OCI-LY1 (cell line): ENCODE data around the gene LRRC40.
"Not testable (repeated sequence)": the region's sequence is repeated elsewhere in the genome, so short reads cannot be mapped to it uniquely, and the experiment has no call there.

ENCODE experiments used
- H2AFZ ChIP-seq: fragments of 200-600 bp; sonication (generic), shearing (Covaris generic); 2 replicates; pipeline ENCODE4 v1.6.0; 2014; ENCODE audit warnings: antibody characterized with exemption, mild to moderate bottlenecking, low read length
- H3F3A ChIP-seq: fragments of 200-600 bp; sonication (generic), shearing (Covaris generic); 2 replicates; pipeline ENCODE4 v1.6.0; 2014; ENCODE audit warnings: mild to moderate bottlenecking, antibody characterized with exemption, low read length, moderate library complexity; ENCODE audit not compliant: insufficient read depth
- H3K27ac ChIP-seq: fragments of 200-600 bp; sonication (generic); 2 replicates; pipeline ENCODE4 v1.5.1; 2014; ENCODE audit warnings: low read length, mixed run types, mild to moderate bottlenecking, low read depth; ENCODE audit not compliant: poor library complexity, severe bottlenecking
- H3K27me3 ChIP-seq: fragments of 200-600 bp; sonication (generic); 2 replicates; pipeline ENCODE4 v1.6.0; 2014; ENCODE audit warnings: antibody characterized with exemption, mild to moderate bottlenecking, low read length, moderate library complexity; ENCODE audit not compliant: insufficient read depth
- H3K36me3 ChIP-seq: fragments of 200-600 bp; sonication (generic); 2 replicates; pipeline ENCODE4 v1.6.1; 2014; ENCODE audit warnings: mild to moderate bottlenecking, antibody characterized with exemption, low read length, moderate library complexity, mixed read lengths; ENCODE audit not compliant: insufficient read depth
- H3K4me1 ChIP-seq: fragments of 200-600 bp; sonication (generic); 2 replicates; pipeline ENCODE4 v1.5.1; 2014; ENCODE audit warnings: mild to moderate bottlenecking, low read length, moderate library complexity; ENCODE audit not compliant: insufficient read depth, severe bottlenecking
- H3K4me2 ChIP-seq: fragments of 200-600 bp; sonication (generic), shearing (Covaris generic); 2 replicates; pipeline ENCODE4 v1.6.1; 2014; ENCODE audit warnings: low read length
- H3K4me3 ChIP-seq: fragments of 200-600 bp; sonication (generic); 2 replicates; pipeline ENCODE4 v1.5.1; 2014; ENCODE audit warnings: low read length, low read depth, mild to moderate bottlenecking, mixed read lengths; ENCODE audit not compliant: poor library complexity, severe bottlenecking
- H3K79me2 ChIP-seq: fragments of 200-600 bp; shearing (Covaris generic); 2 replicates; pipeline ENCODE4 v1.6.1; 2016; ENCODE audit warnings: mixed run types, low read length, mixed read lengths; ENCODE audit not compliant: insufficient read depth
- H3K9ac ChIP-seq: fragments of 200-600 bp; sonication (generic), shearing (Covaris generic); 2 replicates; pipeline ENCODE4 v1.6.1; 2014; ENCODE audit warnings: mild to moderate bottlenecking, low read length, mixed read lengths
- H3K9me2 ChIP-seq: fragments of 200-600 bp; sonication (generic), shearing (Covaris generic); 2 replicates; pipeline ENCODE4 v1.6.1; 2014; ENCODE audit warnings: low read depth, mild to moderate bottlenecking, low read length, mixed read lengths
- H3K9me3 ChIP-seq: fragments of 200-600 bp; shearing (Covaris generic); 2 replicates; pipeline ENCODE4 v1.6.1; 2014; ENCODE audit warnings: low read length, mixed read lengths
- H4K20me1 ChIP-seq: fragments of 200-600 bp; sonication (generic), shearing (Covaris generic); 2 replicates; pipeline ENCODE4 v1.6.0; 2016; ENCODE audit warnings: mild to moderate bottlenecking, low read length; ENCODE audit not compliant: insufficient read depth
- CTCF ChIP-seq: fragments of 200-600 bp; sonication (generic), shearing (Covaris generic); IDR thresholded peaks from 2 replicates; pipeline ENCODE4 v1.5.1; 2017; ENCODE audit warnings: mild to moderate bottlenecking, antibody characterized with exemption, low read length, moderate library complexity, mixed read lengths
- EZH2 ChIP-seq: fragments of 200-600 bp; sonication (generic), shearing (Covaris generic); IDR thresholded peaks from 2 replicates; pipeline ENCODE4 v1.8.0; 2017; ENCODE audit warnings: borderline replicate concordance, mixed run types, mild to moderate bottlenecking, antibody characterized with exemption, low read length, moderate library complexity, mixed read lengths

Gene LRRC40

GRCh38 chr1:70188522-70188921, 16.9 kb downstream of the LRRC40 start:
- no peak overlapping the region for H2AFZ ChIP-seq
- no peaks in the 10 kb centered on the region for H3K27me3 ChIP-seq
- no peaks in the 10 kb centered on the region for H4K20me1 ChIP-seq
- H3F3A ChIP-seq, result no peaks in the 10 kb centered on the region
- no peak overlapping the region for H3K4me3 ChIP-seq
- no peaks in the 10 kb centered on the region for H3K9me2 ChIP-seq
- H3K27ac ChIP-seq, result no peak overlapping the region
- H3K9me3 ChIP-seq, result no peaks in the 10 kb centered on the region
- no peak overlapping the region for H3K4me2 ChIP-seq
- H3K79me2 ChIP-seq, result peaks cover 29% of the 10 kb centered on the region
- no peak for TF ChIP-seq CTCF
- no peak for TF ChIP-seq EZH2
- H3K4me1 ChIP-seq, result no peaks in the 10 kb centered on the region
- peaks cover 5% of the 10 kb centered on the region; the same call in 1 of the 2 replicates for H3K36me3 ChIP-seq
- no peak overlapping the region for H3K9ac ChIP-seq

- not testable (repeated sequence) for H3K9ac ChIP-seq
Observed at GRCh38 chr1:70185181-70185580, 20.2 kb downstream of the LRRC40 start.

GRCh38 chr1:70171512-70171911, 33.9 kb downstream of the LRRC40 start:
- Histone ChIP-seq H3K27ac (no peak overlapping the region), H3K9me2 (no peaks in the 10 kb centered on the region), H3K9ac (no peak overlapping the region), H3K4me1 (no peaks in the 10 kb centered on the region), H3K27me3 (no peaks in the 10 kb centered on the region), H3K4me3 (no peak overlapping the region), H4K20me1 (no peaks in the 10 kb centered on the region), H2AFZ (no peak overlapping the region), H3K79me2 (no peaks in the 10 kb centered on the region), H3K9me3 (no peaks in the 10 kb centered on the region), H3K36me3 (peaks cover 22% of the 10 kb centered on the region; the same call in 1 of the 2 replicates), H3F3A (no peaks in the 10 kb centered on the region), H3K4me2 (no peak overlapping the region)
- TF ChIP-seq CTCF, result no peak
- TF ChIP-seq EZH2, result no peak

More at GRCh38 chr1:70185181-70185580, 20.2 kb downstream of the LRRC40 start:
- not testable (repeated sequence) for H3K79me2 ChIP-seq, H3K27ac ChIP-seq, H3K36me3 ChIP-seq, H3K9me3 ChIP-seq, H3F3A ChIP-seq, H4K20me1 ChIP-seq, H3K4me2 ChIP-seq, H2AFZ ChIP-seq, H3K27me3 ChIP-seq, H3K4me3 ChIP-seq, H3K4me1 ChIP-seq, H3K9me2 ChIP-seq

GRCh38 chr1:70169018-70169839, 36.1 kb downstream of the LRRC40 start:
- H3K27ac ChIP-seq, result no peak overlapping the region
- H3K4me1 ChIP-seq, result no peaks in the 10 kb centered on the region
- no peak overlapping the region for H3K4me3 ChIP-seq
- no peaks in the 10 kb centered on the region for H3K79me2 ChIP-seq
- no peak for TF ChIP-seq CTCF
- TF ChIP-seq EZH2, result no peak
- no peaks in the 10 kb centered on the region for H4K20me1 ChIP-seq
- no peaks in the 10 kb centered on the region for H3K9me2 ChIP-seq
- H3K9ac ChIP-seq, result no peak overlapping the region
- no peaks in the 10 kb centered on the region for H3K9me3 ChIP-seq
- no peaks in the 10 kb centered on the region for H3F3A ChIP-seq
- H2AFZ ChIP-seq, result no peak overlapping the region
- H3K4me2 ChIP-seq, result no peak overlapping the region
- H3K36me3 ChIP-seq, result peaks cover 13% of the 10 kb centered on the region; the same call in 1 of the 2 replicates
- no peaks in the 10 kb centered on the region for H3K27me3 ChIP-seq
